ENCODE measurements around the gene GLT8D1. TPM values are rescaled to one million over a fixed set of nuclear protein-coding genes. Genes with fewer than 3 reads are reported as not detected.

GLT8D1 gene
- total RNA-seq, 1 experiment from 2014 or later: 42.2 TPM

DNA sequence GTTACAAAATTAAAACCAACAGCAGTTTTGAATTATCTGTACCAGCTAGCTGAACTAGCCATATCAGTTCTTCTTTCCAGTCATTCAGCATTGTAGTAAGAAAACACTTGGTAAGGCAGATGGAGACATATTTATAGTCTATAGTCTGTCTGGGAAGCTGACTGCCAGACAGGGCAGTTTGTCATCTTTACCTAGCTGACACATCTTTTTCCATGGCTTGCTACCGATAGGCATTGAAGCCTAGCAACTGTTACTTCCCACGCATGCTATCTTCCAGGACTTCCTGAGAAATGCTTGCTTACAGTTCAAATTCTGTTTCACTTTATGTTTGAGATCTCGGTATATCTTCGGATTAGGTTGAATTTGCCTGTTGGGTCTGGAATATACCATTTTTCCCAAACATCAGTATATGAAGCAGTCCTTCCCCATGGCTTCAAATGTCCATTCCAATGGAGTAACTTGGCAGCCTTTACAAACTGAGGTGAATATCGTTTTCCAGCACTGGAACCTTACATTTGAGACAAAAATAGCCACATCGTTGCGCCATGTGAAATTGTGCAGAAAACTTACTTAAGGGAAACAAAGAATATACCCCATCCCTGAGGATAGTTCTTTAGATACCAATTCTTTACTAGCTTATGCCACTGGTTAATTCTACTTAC, 10.9 kb downstream of the GLT8D1 start:
- Mint-ChIP-seq H3K9me3 (ENCODE audit: unreplicated experiment) (no peaks in the 10 kb centered on the region), H3K27me3 (ENCODE audit: insufficient read depth, unreplicated experiment) (no peaks in the 10 kb centered on the region), H3K27ac (ENCODE audit: low read depth, unreplicated experiment) (no peak overlapping the region), H3K4me1 (ENCODE audit: insufficient read depth, unreplicated experiment) (peaks cover 5% of the 10 kb centered on the region), H3K36me3 (ENCODE audit: insufficient read depth, unreplicated experiment) (peaks cover 84% of the 10 kb centered on the region), H3K4me3 (ENCODE audit: unreplicated experiment) (no peak overlapping the region)
- no peak for DNase-seq (ENCODE audit: unreplicated experiment)
- intact Hi-C loops (cut with micrococcal nuclease): no loop called here
- ChIA-PET CTCF (interaction anchor here (1.0 kb wide), 1 partner anchor 47 kb away, joined by 3 read pairs; no protein-coding TSS in a partner anchor), POLR2A (interaction anchor here (3.9 to 6.5 kb wide), 2 partner anchors 8 to 12 kb away, joined by 34 to 75 read pairs; partner anchors contain the start of genes GLT8D1, GNL3, PBRM1 and SPCS1)
- BruUV-seq (replicated peaks): TSS peak; percentile 62
- TF ChIP-seq, protein P1, sequence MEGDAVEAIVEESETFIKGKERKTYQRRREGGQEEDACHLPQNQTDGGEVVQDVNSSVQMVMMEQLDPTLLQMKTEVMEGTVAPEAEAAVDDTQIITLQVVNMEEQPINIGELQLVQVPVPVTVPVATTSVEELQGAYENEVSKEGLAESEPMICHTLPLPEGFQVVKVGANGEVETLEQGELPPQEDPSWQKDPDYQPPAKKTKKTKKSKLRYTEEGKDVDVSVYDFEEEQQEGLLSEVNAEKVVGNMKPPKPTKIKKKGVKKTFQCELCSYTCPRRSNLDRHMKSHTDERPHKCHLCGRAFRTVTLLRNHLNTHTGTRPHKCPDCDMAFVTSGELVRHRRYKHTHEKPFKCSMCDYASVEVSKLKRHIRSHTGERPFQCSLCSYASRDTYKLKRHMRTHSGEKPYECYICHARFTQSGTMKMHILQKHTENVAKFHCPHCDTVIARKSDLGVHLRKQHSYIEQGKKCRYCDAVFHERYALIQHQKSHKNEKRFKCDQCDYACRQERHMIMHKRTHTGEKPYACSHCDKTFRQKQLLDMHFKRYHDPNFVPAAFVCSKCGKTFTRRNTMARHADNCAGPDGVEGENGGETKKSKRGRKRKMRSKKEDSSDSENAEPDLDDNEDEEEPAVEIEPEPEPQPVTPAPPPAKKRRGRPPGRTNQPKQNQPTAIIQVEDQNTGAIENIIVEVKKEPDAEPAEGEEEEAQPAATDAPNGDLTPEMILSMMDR (IDR thresholded peaks at IDR 0.05; ENCODE audit: unreplicated experiment): no peak

DNA sequence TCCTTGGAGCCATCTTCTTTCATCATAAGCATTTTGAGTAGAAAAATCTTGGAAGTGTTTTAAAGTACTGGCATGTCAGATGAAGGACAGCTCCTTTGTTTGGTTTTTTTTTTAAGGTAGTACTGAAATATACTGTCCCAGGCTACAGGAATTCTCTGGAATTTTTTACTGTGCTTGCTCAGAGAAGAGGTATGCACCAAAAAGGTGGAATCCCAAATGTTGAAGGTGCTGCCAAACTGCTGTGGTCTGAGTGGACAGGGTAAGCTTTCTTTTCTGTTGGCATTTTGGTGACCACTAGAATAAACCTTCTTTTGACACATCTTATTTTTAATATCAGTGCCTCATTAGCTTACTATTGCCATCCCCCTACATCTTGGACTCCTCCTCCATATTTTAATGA, 12.5 kb downstream of the GLT8D1 start:
- CTCF ChIA-PET: no interaction called here
- TF ChIP-seq, protein P1 (IDR thresholded peaks at IDR 0.05; ENCODE audit: unreplicated experiment): no peak
- H3K36me3 Mint-ChIP-seq (ENCODE audit: insufficient read depth, unreplicated experiment): peaks cover 100% of the 10 kb centered on the region
- no peak overlapping the region for H3K27ac Mint-ChIP-seq (ENCODE audit: low read depth, unreplicated experiment)
- H3K9me3 Mint-ChIP-seq (ENCODE audit: unreplicated experiment): no peaks in the 10 kb centered on the region
- BruUV-seq (replicated peaks): no TSS peak
- H3K27me3 Mint-ChIP-seq (ENCODE audit: insufficient read depth, unreplicated experiment): no peaks in the 10 kb centered on the region
- no peak overlapping the region for H3K4me3 Mint-ChIP-seq (ENCODE audit: unreplicated experiment)
- POLR2A ChIA-PET: interaction anchor here (0.6 to 4.8 kb wide), 4 partner anchors 8 to 27 kb away, joined by 3 to 30 read pairs (median 4); partner anchors contain the start of genes GLT8D1 and SPCS1
- intact Hi-C loops (cut with micrococcal nuclease): no loop called here
- H3K4me1 Mint-ChIP-seq (ENCODE audit: insufficient read depth, unreplicated experiment): peaks cover 13% of the 10 kb centered on the region
- DNase-seq (ENCODE audit: unreplicated experiment): no peak

DNA sequence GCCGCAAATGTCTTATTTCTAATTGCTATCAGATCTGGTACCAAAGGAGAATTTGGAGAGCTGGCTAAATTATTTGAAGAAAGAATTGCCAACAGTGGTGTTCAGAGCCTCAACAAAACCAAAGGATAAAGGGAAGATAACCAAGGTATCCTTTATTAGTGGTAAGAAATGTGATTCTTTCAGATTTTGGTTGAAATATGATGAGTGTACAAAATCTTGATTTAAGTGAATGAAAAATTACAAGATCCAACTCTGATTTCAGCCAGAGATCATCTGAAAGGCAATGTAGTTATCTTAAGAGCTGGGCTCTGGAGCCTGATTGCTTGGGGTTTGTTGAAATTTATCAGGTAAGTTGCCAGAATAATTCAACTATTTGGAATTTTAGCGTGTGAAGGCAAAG, 15.0 kb downstream of the GLT8D1 start:
- no peak for DNase-seq (ENCODE audit: unreplicated experiment)
- peaks cover 88% of the 10 kb centered on the region for H3K36me3 Mint-ChIP-seq (ENCODE audit: insufficient read depth, unreplicated experiment)
- TF ChIP-seq, protein P1 (IDR thresholded peaks at IDR 0.05; ENCODE audit: unreplicated experiment): no peak
- BruUV-seq (replicated peaks): no TSS peak
- no peaks in the 10 kb centered on the region for H3K9me3 Mint-ChIP-seq (ENCODE audit: unreplicated experiment)
- POLR2A ChIA-PET: interaction anchor here (1.5 to 4.8 kb wide), 2 partner anchors 15 to 20 kb away, joined by 3 to 30 read pairs; partner anchors contain the start of genes GLT8D1 and SPCS1
- H3K27ac Mint-ChIP-seq (ENCODE audit: low read depth, unreplicated experiment): no peak overlapping the region
- CTCF ChIA-PET: interaction anchor here (0.6 to 1.5 kb wide), 2 partner anchors 14 to 112 kb away, joined by 3 to 4 read pairs; no protein-coding TSS in a partner anchor
- H3K4me1 Mint-ChIP-seq (ENCODE audit: insufficient read depth, unreplicated experiment): peaks cover 13% of the 10 kb centered on the region
- H3K4me3 Mint-ChIP-seq (ENCODE audit: unreplicated experiment): no peak overlapping the region
- intact Hi-C loops (cut with micrococcal nuclease): no loop called here
- no peaks in the 10 kb centered on the region for H3K27me3 Mint-ChIP-seq (ENCODE audit: insufficient read depth, unreplicated experiment)

DNA sequence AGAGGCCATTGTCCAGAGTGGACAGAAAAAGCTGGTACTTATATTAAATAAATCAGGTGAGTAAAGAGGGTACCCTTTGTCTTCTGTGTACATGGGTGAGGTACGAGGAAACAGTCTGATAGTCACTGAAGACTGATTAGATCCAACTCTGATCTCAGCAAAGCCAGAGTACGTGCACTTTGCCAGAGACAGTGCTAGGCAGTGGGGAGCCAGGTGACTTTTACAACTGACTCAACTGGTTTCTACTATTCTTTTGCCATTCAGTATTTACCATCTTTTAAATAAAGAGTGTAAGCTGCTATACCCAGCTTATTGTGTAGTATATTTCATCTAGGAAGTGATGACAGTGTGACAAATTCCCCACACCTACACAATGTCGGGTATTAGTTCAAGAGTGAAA, 16.4 kb downstream of the GLT8D1 start:
- TF ChIP-seq, protein P1 (IDR thresholded peaks at IDR 0.05; ENCODE audit: unreplicated experiment): no peak
- ChIA-PET CTCF (interaction anchor here (0.5 to 1.9 kb wide), 3 partner anchors 10 to 69 kb away, joined by 3 to 4 read pairs (median 4); no protein-coding TSS in a partner anchor), POLR2A (interaction anchor here (0.6 to 7.5 kb wide), 5 partner anchors 8 to 152 kb away, joined by 3 to 92 read pairs (median 3); partner anchors contain the start of genes GLT8D1 and SPCS1)
- Mint-ChIP-seq H3K27me3 (ENCODE audit: insufficient read depth, unreplicated experiment) (no peaks in the 10 kb centered on the region), H3K4me1 (ENCODE audit: insufficient read depth, unreplicated experiment) (peaks cover 18% of the 10 kb centered on the region), H3K9me3 (ENCODE audit: unreplicated experiment) (no peaks in the 10 kb centered on the region), H3K36me3 (ENCODE audit: insufficient read depth, unreplicated experiment) (peaks cover 74% of the 10 kb centered on the region), H3K4me3 (ENCODE audit: unreplicated experiment) (no peak overlapping the region), H3K27ac (ENCODE audit: low read depth, unreplicated experiment) (no peak overlapping the region)
- no peak for DNase-seq (ENCODE audit: unreplicated experiment)
- BruUV-seq (replicated peaks): no TSS peak
- intact Hi-C loops (cut with micrococcal nuclease): no loop called here
